Astrocyte (in vitro differentiated cells and primary cell): Measurements from ENCODE around the gene POGLUT3.

Experiments
- CTCF ChIP-seq: IDR thresholded peaks from 2 replicates; pipeline ENCODE4 v1.5.1; 2011; ENCODE audit warnings: low read depth, mild to moderate bottlenecking, inconsistent platforms, low read length, moderate library complexity; ENCODE audit not compliant: insufficient read depth
- EZH2 ChIP-seq: IDR thresholded peaks from 2 replicates; pipeline ENCODE4 v1.6.1; 2012; ENCODE audit warnings: mild to moderate bottlenecking, low read length, inconsistent platforms; ENCODE audit not compliant: insufficient read depth

DNA sequence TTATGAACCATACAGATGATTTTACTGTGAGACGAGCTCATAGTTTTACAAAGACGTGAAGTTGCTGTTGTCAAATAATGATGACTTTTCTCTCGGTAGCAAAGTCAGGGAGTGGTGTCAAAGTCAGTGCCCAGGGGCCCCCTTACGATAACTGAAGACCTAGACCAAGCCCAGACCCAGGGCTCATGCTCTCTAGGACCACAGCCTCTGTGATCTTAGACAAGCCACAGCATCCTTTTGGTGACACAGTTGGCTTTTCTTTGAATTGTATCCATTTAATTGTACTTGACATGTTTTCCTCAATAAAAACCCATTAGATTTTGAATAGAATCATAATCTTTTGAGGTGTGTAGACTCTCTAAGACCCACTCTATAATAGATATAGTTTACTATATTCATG, 17.9 kb upstream of the POGLUT3 start:
- no peak for TF ChIP-seq CTCF
- TF ChIP-seq EZH2: no peak
